Activated gamma-delta T cell treated with Interleukin-2 at 50 U/mL for 16 hours (primary cell): ENCODE measurements around the gene LRRC28.

Source experiments
- DNase-seq: peaks from one replicate; pipeline ENCODE4 v3.0.0-alpha.2; 2020

Gene LRRC28

GRCh38 chr15:99438691-99439523, 187.6 kb downstream of the LRRC28 start:
- DNase-seq, result peak; percentile 8

DNA sequence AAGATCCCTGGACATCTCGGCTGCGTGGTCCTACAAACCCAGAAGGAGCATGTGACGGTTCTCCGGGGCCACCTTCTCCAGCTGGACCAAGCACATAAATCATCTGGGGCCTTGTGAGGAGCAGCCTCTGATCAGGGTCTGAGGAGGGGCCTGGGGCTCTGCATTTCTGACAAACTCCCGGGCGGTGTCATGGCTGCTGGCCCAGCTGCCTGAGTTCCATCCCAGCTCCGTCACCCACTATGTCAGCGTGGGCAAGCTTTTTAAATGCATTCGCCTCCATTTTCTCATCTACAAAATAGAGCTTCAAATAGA, 188.2 kb downstream of the LRRC28 start:
- DNase-seq, result no peak

DNA sequence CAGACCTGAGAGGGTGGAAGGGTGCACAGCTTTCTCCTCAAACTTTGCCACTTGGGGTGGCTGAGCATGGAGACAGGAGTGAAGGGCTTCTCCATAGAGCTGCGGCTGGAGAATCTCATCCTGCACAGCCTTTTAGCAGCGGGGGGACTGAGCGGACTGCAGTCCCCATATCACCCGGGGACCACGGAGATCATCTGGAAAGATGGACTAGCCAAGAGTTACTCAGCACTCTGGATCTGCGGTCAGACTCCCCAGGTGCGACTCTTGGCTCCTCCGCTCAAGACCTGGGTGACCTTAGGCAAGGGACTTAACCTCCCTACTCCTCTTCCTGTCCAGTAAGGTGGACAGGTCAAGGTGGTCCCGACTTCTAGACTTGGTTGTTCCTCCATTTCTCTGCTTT, 188.7 kb downstream of the LRRC28 start:
- DNase-seq, result peak; percentile 2
